ENCODE data around the gene MMP1. TPM values are rescaled to one million over a fixed set of nuclear protein-coding genes. Genes with fewer than 3 reads are reported as not detected.
A peak's percentile ranks its signal among the peaks of the same experiment; 100 is the strongest.

MMP1 gene
- total RNA-seq, 1 donor from 2014 or later = 3.7 TPM

DNA sequence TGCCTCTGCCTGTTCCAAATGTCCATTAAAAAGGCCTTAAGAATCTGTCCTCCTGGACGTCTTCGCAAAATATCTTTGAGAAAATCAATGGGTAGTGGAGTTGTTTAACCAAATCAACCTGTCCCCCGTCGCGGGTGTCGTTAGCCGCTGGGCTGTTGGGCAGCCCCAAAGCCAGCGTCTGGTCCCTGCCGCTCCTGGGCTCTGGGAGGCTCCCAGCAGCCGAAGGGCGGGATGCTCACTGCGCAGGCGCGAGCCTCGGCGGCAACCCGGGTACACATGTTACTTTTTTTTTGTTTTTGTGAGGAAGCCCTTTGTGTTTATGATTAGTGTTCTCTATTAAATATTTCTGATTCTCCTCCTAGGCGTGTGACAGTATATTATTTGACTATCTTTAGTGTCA, 30.2 kb downstream of the MMP1 start:
- no peak overlapping the region for H3K4me3 ChIP-seq (ENCODE audit: low read depth, low read length)
- no peak for DNase-seq (ENCODE audit: low read depth)
- no peaks in the 10 kb centered on the region for H3K27me3 ChIP-seq (ENCODE audit: control insufficient read depth, insufficient read depth, low read length)
- no peaks in the 10 kb centered on the region for H3K36me3 ChIP-seq (ENCODE audit: control insufficient read depth, insufficient read depth, low read length)
- TF ChIP-seq, protein P1, sequence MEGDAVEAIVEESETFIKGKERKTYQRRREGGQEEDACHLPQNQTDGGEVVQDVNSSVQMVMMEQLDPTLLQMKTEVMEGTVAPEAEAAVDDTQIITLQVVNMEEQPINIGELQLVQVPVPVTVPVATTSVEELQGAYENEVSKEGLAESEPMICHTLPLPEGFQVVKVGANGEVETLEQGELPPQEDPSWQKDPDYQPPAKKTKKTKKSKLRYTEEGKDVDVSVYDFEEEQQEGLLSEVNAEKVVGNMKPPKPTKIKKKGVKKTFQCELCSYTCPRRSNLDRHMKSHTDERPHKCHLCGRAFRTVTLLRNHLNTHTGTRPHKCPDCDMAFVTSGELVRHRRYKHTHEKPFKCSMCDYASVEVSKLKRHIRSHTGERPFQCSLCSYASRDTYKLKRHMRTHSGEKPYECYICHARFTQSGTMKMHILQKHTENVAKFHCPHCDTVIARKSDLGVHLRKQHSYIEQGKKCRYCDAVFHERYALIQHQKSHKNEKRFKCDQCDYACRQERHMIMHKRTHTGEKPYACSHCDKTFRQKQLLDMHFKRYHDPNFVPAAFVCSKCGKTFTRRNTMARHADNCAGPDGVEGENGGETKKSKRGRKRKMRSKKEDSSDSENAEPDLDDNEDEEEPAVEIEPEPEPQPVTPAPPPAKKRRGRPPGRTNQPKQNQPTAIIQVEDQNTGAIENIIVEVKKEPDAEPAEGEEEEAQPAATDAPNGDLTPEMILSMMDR (IDR thresholded peaks at IDR 0.05; ENCODE audit: insufficient read depth, low read length, poor library complexity, severe bottlenecking) = no peak

DNA sequence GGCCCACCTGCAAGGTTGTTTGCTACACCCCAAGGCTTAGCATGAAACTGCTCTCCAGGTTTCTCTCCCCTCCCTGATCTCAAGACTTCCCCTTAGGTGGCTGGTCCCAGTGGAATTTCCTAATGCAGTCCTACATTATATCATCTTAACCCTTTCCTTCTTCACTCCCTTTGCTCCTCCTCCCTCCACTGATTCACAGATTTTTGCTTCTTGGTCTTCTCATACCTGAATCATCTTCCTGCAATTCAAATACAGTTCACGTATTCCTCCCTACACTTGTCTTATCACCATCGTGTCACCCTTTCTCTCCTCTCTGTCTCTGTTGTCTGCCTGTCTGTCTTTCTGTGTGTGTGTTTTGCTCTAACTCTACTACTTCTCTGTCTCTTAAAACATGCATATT, 34.5 kb downstream of the MMP1 start:
- H3K4me3 ChIP-seq (ENCODE audit: low read depth, low read length) = no peak overlapping the region
- peak; percentile 29 for DNase-seq (ENCODE audit: low read depth)
- TF ChIP-seq, protein P1 (IDR thresholded peaks at IDR 0.05; ENCODE audit: insufficient read depth, low read length, poor library complexity, severe bottlenecking) = no peak
- H3K36me3 ChIP-seq (ENCODE audit: control insufficient read depth, insufficient read depth, low read length) = no peaks in the 10 kb centered on the region
- H3K27me3 ChIP-seq (ENCODE audit: control insufficient read depth, insufficient read depth, low read length) = no peaks in the 10 kb centered on the region

- no peaks in the 10 kb centered on the region for H3K36me3 ChIP-seq (ENCODE audit: control insufficient read depth, insufficient read depth, low read length)
- TF ChIP-seq, protein P1 (IDR thresholded peaks at IDR 0.05; ENCODE audit: insufficient read depth, low read length, poor library complexity, severe bottlenecking) = no peak
- DNase-seq (ENCODE audit: low read depth) = peak; percentile 71
- H3K4me3 ChIP-seq (ENCODE audit: low read depth, low read length) = no peak overlapping the region
- no peaks in the 10 kb centered on the region for H3K27me3 ChIP-seq (ENCODE audit: control insufficient read depth, insufficient read depth, low read length)
Measured at GRCh38 chr11:102762361-102762767, 35.6 kb downstream of the MMP1 start.

- Histone ChIP-seq H3K36me3 (ENCODE audit: control insufficient read depth, insufficient read depth, low read length) (no peaks in the 10 kb centered on the region), H3K4me3 (ENCODE audit: low read depth, low read length) (no peak overlapping the region), H3K27me3 (ENCODE audit: control insufficient read depth, insufficient read depth, low read length) (no peaks in the 10 kb centered on the region)
- DNase-seq (ENCODE audit: low read depth) = peak; percentile 14
- TF ChIP-seq, protein P1 (IDR thresholded peaks at IDR 0.05; ENCODE audit: insufficient read depth, low read length, poor library complexity, severe bottlenecking) = no peak
Measured at GRCh38 chr11:102761646-102762238, 36.2 kb downstream of the MMP1 start.

DNA sequence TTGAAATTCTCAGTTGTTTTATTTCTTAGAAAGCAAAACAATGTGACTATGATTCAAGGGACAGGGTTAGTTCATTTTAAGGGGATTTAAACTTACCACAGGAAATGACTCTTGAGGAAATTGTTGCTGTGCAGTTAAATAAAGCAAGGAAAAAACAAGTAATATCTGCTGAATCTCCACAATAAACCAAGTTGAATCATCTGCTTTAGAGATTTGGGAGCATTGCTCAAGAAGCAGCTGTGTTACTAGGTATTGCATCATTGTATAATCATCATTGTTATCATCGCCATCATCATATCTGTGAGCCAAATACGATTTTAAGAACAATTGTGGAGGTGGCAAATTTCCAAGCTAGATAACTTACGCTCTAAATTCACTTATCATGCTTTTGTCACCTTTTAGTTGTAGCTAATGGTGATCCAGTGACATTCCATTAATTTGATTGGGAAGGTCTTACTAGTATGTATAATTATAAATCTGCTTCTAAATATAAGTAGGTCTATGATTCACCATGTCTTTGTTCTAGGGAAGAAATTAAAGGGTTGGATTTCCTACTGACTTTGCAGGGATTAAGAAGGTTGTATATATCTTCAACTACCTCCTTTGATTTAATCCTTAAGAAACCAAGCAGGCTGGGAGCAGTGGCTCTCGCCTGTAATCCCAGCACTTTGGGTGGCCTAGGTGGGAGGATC, 37.5 kb downstream of the MMP1 start:
- Histone ChIP-seq H3K27me3 (ENCODE audit: control insufficient read depth, insufficient read depth, low read length) (no peaks in the 10 kb centered on the region), H3K36me3 (ENCODE audit: control insufficient read depth, insufficient read depth, low read length) (no peaks in the 10 kb centered on the region), H3K4me3 (ENCODE audit: low read depth, low read length) (no peak overlapping the region)
- TF ChIP-seq, protein P1 (IDR thresholded peaks at IDR 0.05; ENCODE audit: insufficient read depth, low read length, poor library complexity, severe bottlenecking) = no peak
- peak; percentile 86 for DNase-seq (ENCODE audit: low read depth)

Data from kidney epithelial cell (primary cell).